ENCODE measurements around the gene TENT4A.
A peak's percentile ranks its signal among the peaks of the same experiment; 100 is the strongest.

TENT4A gene

DNA sequence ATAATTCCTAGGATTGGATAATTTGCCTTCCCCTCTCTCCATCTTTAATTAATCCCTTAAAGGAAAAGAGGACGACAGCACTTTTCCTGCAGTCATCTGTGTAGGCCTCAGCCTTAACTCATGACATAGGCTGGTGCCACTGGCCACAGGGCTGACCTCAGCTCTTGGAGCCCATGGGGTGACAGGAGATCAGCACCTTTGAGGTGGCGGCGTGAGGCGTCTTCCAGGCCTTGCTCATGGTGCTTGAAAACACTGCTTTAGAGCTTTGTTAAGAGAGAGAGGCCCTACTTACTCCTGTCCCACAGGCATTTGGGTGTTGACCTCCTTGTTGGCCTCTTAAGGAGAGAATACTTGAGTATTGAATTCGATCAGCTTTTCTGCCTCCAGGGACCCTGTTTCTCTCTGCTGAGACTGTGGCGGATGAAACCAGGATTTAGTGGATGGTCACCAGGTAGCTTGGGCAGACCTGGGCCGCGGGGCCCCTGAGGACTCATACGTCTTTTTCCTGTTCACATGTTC, 23.4 kb downstream of the TENT4A start:
- TF ChIP-seq, protein P1, sequence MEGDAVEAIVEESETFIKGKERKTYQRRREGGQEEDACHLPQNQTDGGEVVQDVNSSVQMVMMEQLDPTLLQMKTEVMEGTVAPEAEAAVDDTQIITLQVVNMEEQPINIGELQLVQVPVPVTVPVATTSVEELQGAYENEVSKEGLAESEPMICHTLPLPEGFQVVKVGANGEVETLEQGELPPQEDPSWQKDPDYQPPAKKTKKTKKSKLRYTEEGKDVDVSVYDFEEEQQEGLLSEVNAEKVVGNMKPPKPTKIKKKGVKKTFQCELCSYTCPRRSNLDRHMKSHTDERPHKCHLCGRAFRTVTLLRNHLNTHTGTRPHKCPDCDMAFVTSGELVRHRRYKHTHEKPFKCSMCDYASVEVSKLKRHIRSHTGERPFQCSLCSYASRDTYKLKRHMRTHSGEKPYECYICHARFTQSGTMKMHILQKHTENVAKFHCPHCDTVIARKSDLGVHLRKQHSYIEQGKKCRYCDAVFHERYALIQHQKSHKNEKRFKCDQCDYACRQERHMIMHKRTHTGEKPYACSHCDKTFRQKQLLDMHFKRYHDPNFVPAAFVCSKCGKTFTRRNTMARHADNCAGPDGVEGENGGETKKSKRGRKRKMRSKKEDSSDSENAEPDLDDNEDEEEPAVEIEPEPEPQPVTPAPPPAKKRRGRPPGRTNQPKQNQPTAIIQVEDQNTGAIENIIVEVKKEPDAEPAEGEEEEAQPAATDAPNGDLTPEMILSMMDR (IDR thresholded peaks at IDR 0.05; ENCODE audit: low read depth, low read length) = no peak
- TF ChIP-seq EZH2phosphoT487 (IDR thresholded peaks at IDR 0.05; ENCODE audit: low read depth) = no peak
- Histone ChIP-seq H3K9me3 (ENCODE audit: insufficient read depth, low read length) (no peaks in the 10 kb centered on the region), H3K79me2 (ENCODE audit: low read length) (peaks cover 88% of the 10 kb centered on the region), H3K4me2 (ENCODE audit: low read length) (peak overlapping the region; percentile 94), H3K27me3 (ENCODE audit: low read depth, low read length) (no peaks in the 10 kb centered on the region), H4K20me1 (ENCODE audit: insufficient read depth, low read length) (peaks cover 49% of the 10 kb centered on the region), H3K36me3 (replicated peaks; ENCODE audit: low read depth, low read length) (peaks cover 52% of the 10 kb centered on the region), H2AFZ (ENCODE audit: low read depth, low read length) (no peak overlapping the region), H3K4me3 (ENCODE audit: low read length) (peak overlapping the region; percentile 66), H3K27ac (ENCODE audit: low read length) (peak overlapping the region; percentile 98), H3K4me1 (ENCODE audit: low read length) (peaks cover 77% of the 10 kb centered on the region), H3K9ac (ENCODE audit: low read length) (peak overlapping the region; percentile 63; the same call in 1 of the 2 replicates)

GRCh38 chr5:6737043-6737941, 24.1 kb downstream of the TENT4A start:
- Histone ChIP-seq H3K4me2 (ENCODE audit: low read length) (peak overlapping the region; percentile 94), H2AFZ (ENCODE audit: low read depth, low read length) (no peak overlapping the region), H3K79me2 (ENCODE audit: low read length) (peaks cover 80% of the 10 kb centered on the region), H3K27ac (ENCODE audit: low read length) (peak overlapping the region; percentile 98), H3K9ac (ENCODE audit: low read length) (peak overlapping the region; percentile 63; the same call in 1 of the 2 replicates), H3K9me3 (ENCODE audit: insufficient read depth, low read length) (no peaks in the 10 kb centered on the region), H3K27me3 (ENCODE audit: low read depth, low read length) (no peaks in the 10 kb centered on the region), H3K36me3 (replicated peaks; ENCODE audit: low read depth, low read length) (peaks cover 48% of the 10 kb centered on the region), H3K4me1 (ENCODE audit: low read length) (peaks cover 70% of the 10 kb centered on the region), H4K20me1 (ENCODE audit: insufficient read depth, low read length) (peaks cover 44% of the 10 kb centered on the region), H3K4me3 (ENCODE audit: low read length) (peak overlapping the region; percentile 66)
- no peak for TF ChIP-seq EZH2phosphoT487 (IDR thresholded peaks at IDR 0.05; ENCODE audit: low read depth)
- TF ChIP-seq, protein P1 (IDR thresholded peaks at IDR 0.05; ENCODE audit: low read depth, low read length) = no peak

DNA sequence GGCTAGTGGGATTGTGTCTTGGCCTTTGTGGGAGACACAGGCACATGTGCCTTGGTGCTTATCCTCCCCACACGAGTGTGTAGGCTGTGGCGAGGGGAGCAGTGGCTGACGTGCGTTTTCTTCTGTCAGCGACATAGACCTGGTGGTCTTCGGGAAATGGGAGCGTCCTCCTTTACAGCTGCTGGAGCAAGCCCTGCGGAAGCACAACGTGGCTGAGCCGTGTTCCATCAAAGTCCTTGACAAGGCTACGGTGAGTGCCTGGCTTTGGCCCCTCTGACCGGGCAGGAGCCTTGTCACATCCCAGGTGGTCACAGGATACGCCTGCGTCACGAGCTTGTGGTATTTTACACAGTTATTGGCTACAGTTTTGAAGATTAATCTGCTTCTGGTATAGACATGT, 26.4 kb downstream of the TENT4A start:
- H3K36me3 ChIP-seq (replicated peaks; ENCODE audit: low read depth, low read length) = peaks cover 48% of the 10 kb centered on the region
- H2AFZ ChIP-seq (ENCODE audit: low read depth, low read length) = no peak overlapping the region

More for the DNA sequence above, 26.4 kb downstream of the TENT4A start:
- H3K27ac ChIP-seq (ENCODE audit: low read length) = no peak overlapping the region
- H3K27me3 ChIP-seq (ENCODE audit: low read depth, low read length) = no peaks in the 10 kb centered on the region
- peaks cover 36% of the 10 kb centered on the region for H4K20me1 ChIP-seq (ENCODE audit: insufficient read depth, low read length)
- TF ChIP-seq EZH2phosphoT487 (IDR thresholded peaks at IDR 0.05; ENCODE audit: low read depth) = no peak
- TF ChIP-seq, protein P1 (IDR thresholded peaks at IDR 0.05; ENCODE audit: low read depth, low read length) = no peak
- peaks cover 57% of the 10 kb centered on the region for H3K79me2 ChIP-seq (ENCODE audit: low read length)
- H3K9me3 ChIP-seq (ENCODE audit: insufficient read depth, low read length) = no peaks in the 10 kb centered on the region
- H3K4me1 ChIP-seq (ENCODE audit: low read length) = peaks cover 51% of the 10 kb centered on the region
- no peak overlapping the region for H3K4me2 ChIP-seq (ENCODE audit: low read length)
- H3K9ac ChIP-seq (ENCODE audit: low read length) = no peak overlapping the region
- no peak overlapping the region for H3K4me3 ChIP-seq (ENCODE audit: low read length)
